Globus pallidus (tissue), 1 donor: Measurements from ENCODE around the gene CD36.

Source experiments
- DNase-seq: peaks from one replicate; pipeline ENCODE4 v3.0.0-alpha.2; 2015; ENCODE audit warnings: low spot score

CD36 gene

GRCh38 chr7:80624763-80625162, 13.7 kb upstream of the CD36 start:
- no peak for DNase-seq

GRCh38 chr7:80629023-80629422, 9.4 kb upstream of the CD36 start:
- no peak for DNase-seq

- DNase-seq, result no peak
Measured at GRCh38 chr7:80630608-80631405, 7.6 kb upstream of the CD36 start.

- no peak for DNase-seq
Measured at GRCh38 chr7:80631421-80631820, 7.0 kb upstream of the CD36 start.

- no peak for DNase-seq
Measured at GRCh38 chr7:80632139-80632538, 6.3 kb upstream of the CD36 start.

GRCh38 chr7:80632819-80633218, 5.6 kb upstream of the CD36 start:
- DNase-seq, result no peak

GRCh38 chr7:80634505-80634904, 3.9 kb upstream of the CD36 start:
- peak; percentile 16 for DNase-seq

GRCh38 chr7:80635533-80635932, 2.9 kb upstream of the CD36 start:
- no peak for DNase-seq

GRCh38 chr7:80635998-80636397, 2.4 kb upstream of the CD36 start:
- DNase-seq, result no peak

- DNase-seq, result no peak
Measured at GRCh38 chr7:80636709-80637108, 1.7 kb upstream of the CD36 start.

- DNase-seq, result no peak
Measured at GRCh38 chr7:80637454-80637853, 988 bp upstream of the CD36 start.

GRCh38 chr7:80639011-80639410, 569 bp downstream of the CD36 start:
- DNase-seq, result no peak

GRCh38 chr7:80640846-80641245, 2.4 kb downstream of the CD36 start:
- no peak for DNase-seq

GRCh38 chr7:80641548-80641947, 3.1 kb downstream of the CD36 start:
- no peak for DNase-seq

- DNase-seq, result no peak
Measured at GRCh38 chr7:80642871-80643270, 4.4 kb downstream of the CD36 start.

GRCh38 chr7:80643336-80643915, 5.0 kb downstream of the CD36 start:
- no peak for DNase-seq

- no peak for DNase-seq
Measured at GRCh38 chr7:80644054-80644453, 5.6 kb downstream of the CD36 start.

GRCh38 chr7:80646083-80646865, 7.8 kb downstream of the CD36 start:
- DNase-seq, result no peak

GRCh38 chr7:80647436-80647835, 9.0 kb downstream of the CD36 start:
- DNase-seq, result no peak

- no peak for DNase-seq
Measured at GRCh38 chr7:80648031-80648600, 9.7 kb downstream of the CD36 start.

- DNase-seq, result no peak
Measured at GRCh38 chr7:80649011-80649410, 10.6 kb downstream of the CD36 start.

- no peak for DNase-seq
Measured at GRCh38 chr7:80650030-80650429, 11.6 kb downstream of the CD36 start.

- DNase-seq, result no peak
Measured at GRCh38 chr7:80651471-80651870, 13.0 kb downstream of the CD36 start.
